NCI-H1092 treated with DMSO at 0.1 percent for 48 hours (cell line): Measurements from ENCODE around the gene GMPPB.
"Not testable (repeated sequence)": the region's sequence is repeated elsewhere in the genome, so short reads cannot be mapped to it uniquely, and the experiment has no call there.

Experiments
- DNase-seq: peaks from one replicate; lab custom pipeline; 2025; lab: John Stamatoyannopoulos, UW

GMPPB gene

GRCh38 chr3:49723628-49724551, at the start of gene GMPPB:
Gene GMPPB (minus strand): TSS chr3:49723951. CDS start chr3:49723726, 225 bp downstream.
- peak; percentile 85 for DNase-seq

DNA sequence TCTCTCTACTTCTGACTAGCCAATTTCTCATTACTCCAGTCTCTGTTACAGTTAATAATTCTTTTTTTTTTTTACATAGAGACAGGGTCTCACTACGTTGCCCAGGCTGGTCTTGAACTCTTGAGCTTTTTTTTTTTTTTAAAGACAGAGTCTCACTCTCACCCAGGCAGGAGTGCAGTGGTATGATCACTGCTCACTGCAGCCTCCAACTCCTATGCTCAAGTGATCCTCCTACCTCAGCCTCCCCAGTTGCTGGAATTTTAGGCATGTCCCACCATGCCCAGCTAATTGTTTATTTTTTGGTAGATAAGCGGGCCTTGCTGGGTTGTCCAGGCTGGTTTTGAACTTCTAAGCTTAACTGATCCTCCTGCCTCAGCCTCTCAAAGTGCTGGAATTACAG, 49.0 kb upstream of the GMPPB start:
- no peak for DNase-seq

DNA sequence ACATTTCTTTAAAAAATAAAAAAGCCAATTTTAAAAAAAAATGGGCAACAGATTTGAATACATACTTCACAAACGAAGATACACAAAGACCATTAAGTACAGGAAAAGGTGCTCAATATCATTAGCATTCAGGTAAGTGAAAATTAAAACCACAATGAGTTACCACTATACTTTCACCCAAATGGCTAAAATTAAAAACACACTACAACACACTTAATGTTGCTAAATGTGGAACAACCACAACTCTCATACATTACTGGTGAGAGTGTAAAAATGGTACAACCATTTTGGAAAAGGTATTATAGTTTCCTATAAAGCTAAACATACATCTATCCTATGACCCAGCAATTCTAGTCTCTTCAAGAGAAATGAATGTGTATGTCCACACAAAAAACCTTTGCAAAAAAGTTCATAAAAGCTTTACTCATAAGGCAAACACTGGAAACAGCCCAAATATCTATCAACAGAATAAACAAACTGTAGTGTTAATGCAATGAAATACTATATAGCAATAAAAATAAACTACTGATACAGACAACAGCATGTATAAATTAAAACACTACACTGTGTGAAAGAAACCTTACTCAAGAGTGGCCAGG, 47.7 kb upstream of the GMPPB start:
- no peak for DNase-seq

DNA sequence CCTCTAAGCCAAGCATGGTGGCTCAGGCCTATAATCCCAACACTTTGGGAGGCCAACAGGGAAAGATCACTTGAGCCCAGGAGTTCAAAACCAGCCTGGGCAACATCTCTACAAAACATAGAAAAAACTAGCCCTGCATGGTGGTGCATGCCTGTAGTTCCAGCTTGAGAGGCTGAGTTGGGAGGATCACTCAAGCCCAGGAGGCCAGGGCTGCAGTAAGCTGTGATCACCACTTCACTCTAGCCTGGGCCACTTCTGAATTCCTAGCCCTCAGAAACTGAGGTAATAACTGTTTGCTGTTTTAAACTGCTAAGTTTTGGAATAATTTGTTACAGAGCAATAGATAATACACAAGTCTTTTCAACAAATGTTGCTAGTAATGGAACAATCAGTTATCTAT, 46.2 kb upstream of the GMPPB start:
- no peak for DNase-seq

GRCh38 chr3:49769286-49769915, 45.6 kb upstream of the GMPPB start:
- no peak for DNase-seq

DNA sequence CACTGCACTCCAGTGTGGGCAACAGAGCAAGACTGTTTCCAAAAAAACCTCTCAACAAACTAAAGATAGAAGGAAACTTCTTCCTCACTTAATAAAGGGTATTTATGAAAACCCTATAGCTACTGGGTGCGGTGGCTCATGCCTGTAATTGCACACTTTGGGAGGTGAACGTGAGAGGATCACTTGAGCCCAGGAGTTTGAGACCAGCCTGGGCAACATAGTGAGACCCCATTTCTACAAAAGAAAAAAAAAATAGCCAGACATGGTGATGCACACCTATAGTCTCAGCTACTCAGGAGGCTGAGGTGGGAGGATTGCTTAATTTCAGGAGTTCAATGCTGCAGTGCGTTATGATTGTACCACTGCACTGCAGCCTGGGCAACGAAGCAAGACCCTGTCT, 40.2 kb upstream of the GMPPB start:
- DNase-seq, result no peak

- no peak for DNase-seq
Observed at GRCh38 chr3:49761661-49762060, 37.9 kb upstream of the GMPPB start.

GRCh38 chr3:49759226-49759625, 35.5 kb upstream of the GMPPB start:
- DNase-seq, result no peak

GRCh38 chr3:49757197-49757596, 33.4 kb upstream of the GMPPB start:
- DNase-seq, result no peak

DNA sequence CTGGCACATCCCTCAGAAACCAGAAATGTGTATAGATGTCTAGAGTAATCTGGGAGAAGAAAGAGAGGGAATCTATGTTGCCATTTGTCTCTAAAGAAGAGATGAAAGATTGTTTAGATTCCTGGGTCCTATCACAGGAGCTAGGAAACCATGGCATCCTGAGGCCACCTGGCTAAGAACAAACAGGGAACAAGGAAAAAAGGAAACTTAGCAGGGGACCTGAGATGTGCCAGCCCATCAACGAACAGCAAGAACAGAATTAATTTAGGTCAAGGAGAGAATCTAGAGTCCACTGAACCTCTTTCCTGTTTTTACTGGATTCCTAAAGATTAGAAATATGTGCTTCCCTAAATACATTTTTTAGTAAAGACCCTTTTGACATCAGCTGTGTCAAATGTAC, 32.3 kb upstream of the GMPPB start:
- DNase-seq, result no peak

DNA sequence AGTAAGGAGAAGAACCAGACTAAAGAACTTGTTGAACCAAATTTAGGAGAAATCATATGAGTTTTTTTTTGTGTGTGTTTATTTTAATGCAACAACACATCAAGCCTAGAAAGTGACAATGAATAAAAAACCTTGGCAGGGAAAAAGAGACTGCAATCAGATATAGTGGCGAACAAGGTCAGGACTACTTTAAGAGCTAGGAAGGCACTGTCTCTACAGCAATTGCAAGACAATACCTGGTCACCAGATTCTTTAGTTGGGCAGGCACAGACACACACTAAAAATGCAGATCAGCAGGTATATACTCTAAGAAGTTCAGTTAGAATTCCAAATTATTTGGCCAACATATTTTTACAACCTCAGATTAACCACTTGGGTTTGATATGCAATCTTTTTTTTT, 30.8 kb upstream of the GMPPB start:
- DNase-seq, result no peak

DNA sequence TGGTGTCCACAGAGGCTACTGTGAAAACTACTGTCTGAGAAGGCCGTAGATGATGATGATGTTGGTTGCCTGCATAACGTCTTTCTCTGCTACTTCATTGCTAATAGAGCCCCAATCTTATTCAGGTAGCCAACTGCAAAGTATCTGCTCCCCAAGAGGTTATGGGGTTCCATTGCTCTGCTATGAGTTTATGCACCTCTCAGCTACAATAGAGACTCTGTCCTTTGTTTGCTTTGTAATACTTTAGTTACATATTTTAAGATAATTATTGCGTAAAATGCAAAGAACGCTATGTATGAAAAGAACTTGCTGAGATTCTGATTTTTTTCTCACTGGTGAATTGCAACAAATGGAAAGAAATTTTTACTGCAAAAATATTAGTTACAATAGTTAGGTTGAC, 27.8 kb upstream of the GMPPB start:
- no peak for DNase-seq

DNA sequence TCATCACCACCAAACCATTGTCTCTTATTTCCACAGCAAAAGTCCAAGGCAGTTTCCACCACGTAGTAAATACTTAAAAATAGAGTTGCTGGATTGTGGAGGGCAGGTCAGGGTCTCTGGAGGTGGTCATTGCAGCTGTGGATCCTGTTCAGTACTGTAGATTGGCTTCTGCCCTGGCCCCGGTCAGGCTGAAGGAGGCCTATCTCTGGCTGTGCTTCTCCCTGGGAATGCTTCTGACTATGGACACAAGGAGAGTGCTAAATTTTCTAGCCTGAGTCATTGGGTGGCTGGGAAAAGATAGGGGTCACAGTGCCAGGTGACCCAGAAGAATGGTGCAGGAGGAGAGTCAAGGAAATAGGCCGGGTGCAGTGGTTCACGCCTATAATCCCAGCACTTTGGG, 26.3 kb upstream of the GMPPB start:
- DNase-seq, result no peak

- not testable (repeated sequence) for DNase-seq
Observed at GRCh38 chr3:49748874-49749273, 25.1 kb upstream of the GMPPB start.

- DNase-seq, result no peak
Observed at GRCh38 chr3:49747792-49748480, 24.2 kb upstream of the GMPPB start.

GRCh38 chr3:49745986-49746385, 22.2 kb upstream of the GMPPB start:
- DNase-seq, result no peak

- no peak for DNase-seq
Observed at GRCh38 chr3:49740427-49740826, 16.7 kb upstream of the GMPPB start.

- no peak for DNase-seq
Observed at GRCh38 chr3:49738067-49738713, 14.4 kb upstream of the GMPPB start.

- DNase-seq, result no peak
Observed at GRCh38 chr3:49734752-49735151, 11.0 kb upstream of the GMPPB start.

DNA sequence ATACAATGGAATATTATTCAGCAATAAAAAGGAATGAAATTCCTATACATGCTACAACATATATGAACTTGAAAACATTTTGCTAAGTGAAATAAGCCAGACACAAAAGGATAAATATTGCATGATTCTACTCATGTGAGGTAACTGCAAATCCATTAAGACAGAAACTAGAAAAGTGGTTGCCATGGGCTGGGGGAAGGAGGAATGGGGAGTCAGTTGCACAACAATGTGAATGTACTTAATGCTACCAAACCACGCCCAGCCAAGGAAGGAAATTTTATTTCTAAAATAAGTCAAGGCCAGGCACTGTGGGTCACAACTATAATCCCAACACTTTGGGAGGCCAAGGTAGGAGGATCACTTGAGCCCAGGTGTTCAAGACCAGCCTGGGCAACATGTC, 9.8 kb upstream of the GMPPB start:
- no peak for DNase-seq

DNA sequence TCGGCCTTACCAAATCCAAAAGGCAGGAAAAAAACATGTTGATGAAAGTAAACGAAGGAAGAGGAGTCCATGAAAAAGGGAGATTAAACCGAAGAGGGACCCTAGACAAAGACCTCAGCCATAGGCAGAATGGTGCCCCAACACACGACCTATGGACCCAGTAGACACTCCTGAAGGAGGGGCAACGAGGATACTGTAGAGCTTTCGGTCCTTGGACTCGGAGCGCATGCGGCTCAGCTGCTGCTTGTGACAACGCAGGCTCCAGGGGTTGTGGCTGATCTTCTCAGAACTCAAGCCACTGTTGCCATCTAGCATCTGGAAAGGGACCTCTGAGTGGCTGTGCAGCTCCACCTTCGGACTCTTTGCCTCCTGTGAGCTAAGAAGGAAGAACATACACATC, 8.8 kb upstream of the GMPPB start:
- no peak for DNase-seq
